Fibroblast of villous mesenchyme (primary cell): ENCODE results near the gene PITPNM1. TPM values are rescaled to one million over a fixed set of nuclear protein-coding genes. Genes with fewer than 3 reads are reported as not detected.

ENCODE experiments used
- DNase-seq: peaks from one replicate; pipeline ENCODE4 v3.0.0-alpha.2; 2010; ENCODE audit warnings: low read depth
- H3K4me3 ChIP-seq: 2 replicates; pipeline ENCODE4 v1.5.1; 2011; ENCODE audit warnings: low read depth, mild to moderate bottlenecking, low read length
- CTCF ChIP-seq: IDR thresholded peaks from 2 replicates; pipeline ENCODE4 v1.5.1; 2012; ENCODE audit warnings: low read depth, mild to moderate bottlenecking, low read length; ENCODE audit not compliant: insufficient read depth
- total RNA-seq: library from RNA; depleted of rRNA; stranded (reverse); fragments of >200 nt; gene quantifications from 2 replicates; pipeline ENCODE4 v1.2.3, GENCODE V29; 2012

Gene PITPNM1
- total RNA-seq, 1 donor = 22.9 TPM

DNA sequence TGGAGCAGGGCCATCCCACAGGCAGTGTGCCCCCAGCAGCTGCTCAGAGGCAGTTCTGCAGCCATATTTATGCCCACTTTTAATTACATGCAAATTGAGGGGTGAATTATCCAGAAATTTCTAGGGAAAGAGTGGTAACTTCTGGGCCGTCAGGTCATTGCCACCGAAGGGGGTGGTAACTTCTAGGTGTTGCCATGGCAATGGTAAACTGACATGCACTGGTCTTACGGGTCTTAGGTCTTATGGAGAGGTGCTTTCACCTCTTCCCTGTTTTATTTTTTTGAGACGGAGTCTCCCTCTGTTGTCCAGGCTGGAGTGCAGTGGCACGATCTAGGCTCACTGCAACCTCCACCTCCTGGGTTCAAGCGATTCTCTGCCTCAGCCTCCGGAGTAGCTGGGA is 32.3 kb downstream of the PITPNM1 start:
- TF ChIP-seq CTCF = no peak
- no peak for DNase-seq

GRCh38 chr11:67470337-67471002 is 34.7 kb downstream of the PITPNM1 start:
- no peak for DNase-seq
- no peak for TF ChIP-seq CTCF
- no peak overlapping the region for H3K4me3 ChIP-seq

More for the DNA sequence above, 32.3 kb downstream of the PITPNM1 start:
- H3K4me3 ChIP-seq = no peak overlapping the region

- no peak for DNase-seq
- no peak for TF ChIP-seq CTCF
- H3K4me3 ChIP-seq = peak overlapping the region; percentile 67
These were observed 35.7 kb downstream of the PITPNM1 start for GRCh38 chr11:67469508-67469811.

GRCh38 chr11:67468759-67469507 is 36.2 kb downstream of the PITPNM1 start, which contains the start of gene TMEM134:
TSS of gene TMEM134 (minus strand) at chr11:67469251. CDS start at chr11:67469192, 59 bp downstream.
- peak; percentile 20 for TF ChIP-seq CTCF
- H3K4me3 ChIP-seq = peak within 1 kb of the TSS; percentile 67
- DNase-seq = peak; percentile 92

GRCh38 chr11:67468456-67468758 is 36.8 kb downstream of the PITPNM1 start:
- TF ChIP-seq CTCF = no peak

GRCh38 chr11:67468056-67468455 is 37.1 kb downstream of the PITPNM1 start:
- TF ChIP-seq CTCF = no peak
- H3K4me3 ChIP-seq = peak overlapping the region; percentile 67
- no peak for DNase-seq

More at GRCh38 chr11:67468456-67468758, 36.8 kb downstream of the PITPNM1 start:
- peak overlapping the region; percentile 67 for H3K4me3 ChIP-seq
- DNase-seq = no peak
